Measurements from ENCODE around the gene HRNR. TPM values are rescaled to one million over a fixed set of nuclear protein-coding genes. Genes with fewer than 3 reads are reported as not detected.

HRNR gene
- polyA plus RNA-seq, 1 of the 3 experiments (the other 2 are of a cell fraction) = not detected

DNA sequence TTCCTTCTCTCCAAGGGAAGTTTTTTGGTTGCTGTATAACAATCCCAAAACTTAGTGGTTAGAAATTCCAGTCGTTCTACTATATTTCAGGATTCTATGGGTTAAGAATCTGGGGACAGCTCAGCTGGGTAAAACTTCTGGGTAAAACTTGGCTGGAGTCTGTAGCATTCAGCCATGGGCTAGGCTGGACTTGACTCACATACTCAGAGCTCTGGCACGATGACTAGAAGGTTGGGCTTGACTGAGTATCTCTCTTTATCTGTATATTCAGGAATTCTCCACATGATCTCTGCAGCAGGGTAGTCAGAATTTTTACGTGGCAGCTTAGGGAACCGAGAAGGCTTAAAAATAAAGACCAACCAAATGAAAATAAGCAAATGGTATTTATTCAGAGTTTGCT is 28.2 kb upstream of the HRNR start:
- Histone ChIP-seq H3K4me2 (no peak overlapping the region), H3K27me3 (ENCODE audit: insufficient read depth) (no peaks in the 10 kb centered on the region), H3F3A (replicated peaks; ENCODE audit: insufficient read depth) (no peaks in the 10 kb centered on the region), H3K9me3 (no peaks in the 10 kb centered on the region), H3K36me3 (replicated peaks in 1 of 2; ENCODE audit: control insufficient read depth in 1 of 2, insufficient read depth in 2 of 2, low read length in 1 of 2) (no peaks in the 10 kb centered on the region), H3K4me3 (ENCODE audit: low read depth in 2 of 2, low read length in 1 of 2) (no peak overlapping the region), H2AFZ (ENCODE audit: low read depth) (no peak overlapping the region), H3K27ac (ENCODE audit: low read depth in 2 of 2, low read length in 1 of 2) (no peak overlapping the region), H4K20me1 (ENCODE audit: insufficient read depth) (no peaks in the 10 kb centered on the region), H3K79me2 (ENCODE audit: insufficient read depth) (no peaks in the 10 kb centered on the region), H3K4me1 (ENCODE audit: control insufficient read depth in 1 of 2, insufficient read depth in 2 of 2, low read depth in 1 of 2, low read length in 1 of 2) (no peaks in the 10 kb centered on the region), H3K9me2 (no peaks in the 10 kb centered on the region), H3K9ac (no peak overlapping the region)
- TF ChIP-seq ELF1 (IDR thresholded peaks at IDR 0.05) (no peak), RCOR1 (IDR thresholded peaks at IDR 0.05; ENCODE audit: low read length) (no peak), NRF1 (IDR thresholded peaks at IDR 0.05; ENCODE audit: low read depth, low read length) (no peak), YY1 (IDR thresholded peaks at IDR 0.05; ENCODE audit: low read depth) (no peak), EZH2phosphoT487 (IDR thresholded peaks at IDR 0.05; ENCODE audit: borderline replicate concordance, low read depth) (no peak), NFIC (IDR thresholded peaks at IDR 0.05; ENCODE audit: borderline replicate concordance) (no peak), JUND (IDR thresholded peaks at IDR 0.05) (no peak), MXI1 (IDR thresholded peaks at IDR 0.05; ENCODE audit: low read depth, low read length) (no peak), POLR2AphosphoS5 (IDR thresholded peaks at IDR 0.05; ENCODE audit: low read depth, low read length) (no peak), TAF1 (IDR thresholded peaks at IDR 0.05; ENCODE audit: borderline replicate concordance, low read depth, low read length) (no peak), TEAD4 (IDR thresholded peaks at IDR 0.05; ENCODE audit: borderline replicate concordance, insufficient read depth) (no peak), RXRA (IDR thresholded peaks at IDR 0.05; ENCODE audit: borderline replicate concordance, low read depth) (no peak), SIN3A (IDR thresholded peaks at IDR 0.05; ENCODE audit: borderline replicate concordance, low read depth, low read length) (no peak), SMC3 (IDR thresholded peaks at IDR 0.05; ENCODE audit: low read depth, low read length) (no peak), RFX5 (IDR thresholded peaks at IDR 0.05; ENCODE audit: low read length) (no peak), EP300 (IDR thresholded peaks at IDR 0.05; ENCODE audit: borderline replicate concordance in 1 of 2, low read depth in 1 of 2, low read length in 1 of 2) (no peak)
- TF ChIP-seq, protein P1, sequence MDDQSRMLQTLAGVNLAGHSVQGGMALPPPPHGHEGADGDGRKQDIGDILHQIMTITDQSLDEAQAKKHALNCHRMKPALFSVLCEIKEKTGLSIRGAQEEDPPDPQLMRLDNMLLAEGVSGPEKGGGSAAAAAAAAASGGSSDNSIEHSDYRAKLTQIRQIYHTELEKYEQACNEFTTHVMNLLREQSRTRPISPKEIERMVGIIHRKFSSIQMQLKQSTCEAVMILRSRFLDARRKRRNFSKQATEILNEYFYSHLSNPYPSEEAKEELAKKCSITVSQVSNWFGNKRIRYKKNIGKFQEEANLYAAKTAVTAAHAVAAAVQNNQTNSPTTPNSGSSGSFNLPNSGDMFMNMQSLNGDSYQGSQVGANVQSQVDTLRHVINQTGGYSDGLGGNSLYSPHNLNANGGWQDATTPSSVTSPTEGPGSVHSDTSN (IDR thresholded peaks at IDR 0.05) = no peak
- TF ChIP-seq, protein P2, sequence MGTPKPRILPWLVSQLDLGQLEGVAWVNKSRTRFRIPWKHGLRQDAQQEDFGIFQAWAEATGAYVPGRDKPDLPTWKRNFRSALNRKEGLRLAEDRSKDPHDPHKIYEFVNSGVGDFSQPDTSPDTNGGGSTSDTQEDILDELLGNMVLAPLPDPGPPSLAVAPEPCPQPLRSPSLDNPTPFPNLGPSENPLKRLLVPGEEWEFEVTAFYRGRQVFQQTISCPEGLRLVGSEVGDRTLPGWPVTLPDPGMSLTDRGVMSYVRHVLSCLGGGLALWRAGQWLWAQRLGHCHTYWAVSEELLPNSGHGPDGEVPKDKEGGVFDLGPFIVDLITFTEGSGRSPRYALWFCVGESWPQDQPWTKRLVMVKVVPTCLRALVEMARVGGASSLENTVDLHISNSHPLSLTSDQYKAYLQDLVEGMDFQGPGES (IDR thresholded peaks at IDR 0.05; ENCODE audit: low read depth, low read length) = no peak
- TF ChIP-seq, protein P3, sequence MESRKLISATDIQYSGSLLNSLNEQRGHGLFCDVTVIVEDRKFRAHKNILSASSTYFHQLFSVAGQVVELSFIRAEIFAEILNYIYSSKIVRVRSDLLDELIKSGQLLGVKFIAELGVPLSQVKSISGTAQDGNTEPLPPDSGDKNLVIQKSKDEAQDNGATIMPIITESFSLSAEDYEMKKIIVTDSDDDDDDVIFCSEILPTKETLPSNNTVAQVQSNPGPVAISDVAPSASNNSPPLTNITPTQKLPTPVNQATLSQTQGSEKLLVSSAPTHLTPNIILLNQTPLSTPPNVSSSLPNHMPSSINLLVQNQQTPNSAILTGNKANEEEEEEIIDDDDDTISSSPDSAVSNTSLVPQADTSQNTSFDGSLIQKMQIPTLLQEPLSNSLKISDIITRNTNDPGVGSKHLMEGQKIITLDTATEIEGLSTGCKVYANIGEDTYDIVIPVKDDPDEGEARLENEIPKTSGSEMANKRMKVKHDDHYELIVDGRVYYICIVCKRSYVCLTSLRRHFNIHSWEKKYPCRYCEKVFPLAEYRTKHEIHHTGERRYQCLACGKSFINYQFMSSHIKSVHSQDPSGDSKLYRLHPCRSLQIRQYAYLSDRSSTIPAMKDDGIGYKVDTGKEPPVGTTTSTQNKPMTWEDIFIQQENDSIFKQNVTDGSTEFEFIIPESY (IDR thresholded peaks at IDR 0.05; ENCODE audit: borderline replicate concordance, low read depth) = no peak
- 2% methylated on average over 4 of the region's 4 CpGs for WGBS (ENCODE audit: low lambda C conversion rate)
- POLR2A ChIA-PET = no interaction called here
- CTCF ChIA-PET = interaction anchor here (0.9 kb wide), 1 partner anchor 9 kb away, joined by 4 read pairs; no protein-coding TSS in a partner anchor
- no peak for DNase-seq

Data from SK-N-SH (cell line).